GM23338 (cell line): ENCODE data around the gene CHCHD3. TPM values are rescaled to one million over a fixed set of nuclear protein-coding genes. Genes with fewer than 3 reads are reported as not detected.

Experiments
- ATAC-seq: fragments of 200-7000 bp; cut with Tn5 transposase; 3 replicates; pipeline ENCODE4 v1.9.1; 2020
- DNase-seq: peaks from one replicate; pipeline ENCODE4 v3.0.0-alpha.2; 2015; ENCODE audit warnings: low spot score
- H2AFZ ChIP-seq: fragments of 200-600 bp; sonication (generic); 2 replicates; pipeline ENCODE4 v1.8.0; 2016; ENCODE audit warnings: antibody characterized with exemption, mild to moderate bottlenecking, moderate library complexity
- H3F3A ChIP-seq: fragments of 200-600 bp; sonication (generic); replicated peaks from 2 replicates; pipeline ENCODE4 v1.8.0; 2017; ENCODE audit warnings: antibody characterized with exemption, mixed run types, low read depth
- H3K27ac ChIP-seq: fragments of 200-600 bp; sonication (generic); 2 replicates; pipeline ENCODE4 v1.6.1; 2016; ENCODE audit warnings: low read depth
- H3K27me3 ChIP-seq: fragments of 200-600 bp; sonication (generic); 2 replicates; pipeline ENCODE4 v1.8.0; 2016; ENCODE audit warnings: mild to moderate bottlenecking, mixed run types, moderate library complexity; ENCODE audit not compliant: insufficient read depth
- H3K36me3 ChIP-seq: fragments of 200-600 bp; sonication (generic); 2 replicates; pipeline ENCODE4 v1.8.0; 2016; ENCODE audit warnings: mild to moderate bottlenecking; ENCODE audit not compliant: insufficient read depth
- H3K4me1 ChIP-seq: fragments of 200-600 bp; sonication (generic); 2 replicates; pipeline ENCODE4 v1.8.0; 2016; ENCODE audit warnings: mild to moderate bottlenecking, moderate library complexity; ENCODE audit not compliant: insufficient read depth
- H3K4me2 ChIP-seq: fragments of 200-600 bp; sonication (generic); 2 replicates; pipeline ENCODE4 v1.7.1; 2017; ENCODE audit warnings: mixed run types
- H3K4me3 ChIP-seq: fragments of 200-600 bp; sonication (generic); 2 replicates; pipeline ENCODE4 v1.6.1; 2016; ENCODE audit warnings: mixed run types
- H3K79me2 ChIP-seq: fragments of 200-600 bp; sonication (generic); replicated peaks from 2 replicates; pipeline ENCODE4 v1.8.0; 2017; ENCODE audit warnings: mild to moderate bottlenecking; ENCODE audit not compliant: insufficient read depth
- H3K9me2 ChIP-seq: fragments of 200-600 bp; sonication (generic); 2 replicates; pipeline ENCODE4 v1.8.0; 2017; ENCODE audit not compliant: insufficient read depth
- H4K20me1 ChIP-seq: fragments of 200-600 bp; sonication (generic); replicated peaks from 2 replicates; pipeline ENCODE4 v1.8.0; 2017; ENCODE audit warnings: mild to moderate bottlenecking; ENCODE audit not compliant: insufficient read depth
- H3K27ac Mint-ChIP-seq: 2 replicates; pipeline ENCODE4 v1.8.0; 2020; ENCODE audit warnings: inconsistent platforms, mild to moderate bottlenecking, moderate library complexity, mixed read lengths
- H3K27me3 Mint-ChIP-seq: 3 replicates; pipeline ENCODE4 v1.8.0; 2022; ENCODE audit warnings: low read depth, mild to moderate bottlenecking, moderate library complexity, mixed read lengths, inconsistent platforms; ENCODE audit not compliant: insufficient read depth, poor library complexity
- H3K36me3 Mint-ChIP-seq: 3 replicates; pipeline ENCODE4 v1.8.0; 2021; ENCODE audit warnings: low read depth, mild to moderate bottlenecking, inconsistent platforms, moderate library complexity, mixed read lengths
- H3K4me1 Mint-ChIP-seq: 3 replicates; pipeline ENCODE4 v1.8.0; 2020; ENCODE audit warnings: mild to moderate bottlenecking, inconsistent platforms, mixed read lengths
- H3K4me3 Mint-ChIP-seq: 3 replicates; pipeline ENCODE4 v1.8.0; 2021; ENCODE audit warnings: moderate library complexity, mild to moderate bottlenecking, inconsistent platforms, mixed read lengths
- H3K9me3 Mint-ChIP-seq: 3 replicates; pipeline ENCODE4 v1.8.0; 2020; ENCODE audit warnings: moderate library complexity, mild to moderate bottlenecking, inconsistent platforms, mixed read lengths
- CTCF ChIP-seq, 2 experiments: fragments of 200-600 bp in 1 of 2; sonication (generic) in 1 of 2; conservative IDR thresholded peaks; 2 replicates each; pipeline versions ENCODE4 v1.5.1 to v1.6.1; 2016 to 2017; ENCODE audit warnings: antibody characterized with exemption in 2 of 2, low read depth in 2 of 2, mild to moderate bottlenecking in 2 of 2, moderate library complexity in 1 of 2
- ETS1 ChIP-seq: IDR thresholded peaks from 2 replicates; pipeline ENCODE4 v1.6.1; 2016; ENCODE audit warnings: antibody characterized with exemption
- JUNB ChIP-seq: IDR thresholded peaks from one replicate; pipeline ENCODE4 v1.6.1; 2016; ENCODE audit warnings: antibody characterized with exemption; ENCODE audit not compliant: unreplicated experiment
- POLR2AphosphoS5 ChIP-seq: IDR thresholded peaks from 2 replicates; pipeline ENCODE4 v1.6.1; 2016; ENCODE audit warnings: antibody characterized with exemption, low read depth
- ZNF462 ChIP-seq: fragments of 250-450 bp; sonication (Bioruptor Pico); IDR thresholded peaks from 2 replicates; pipeline ENCODE4 v1.5.0; 2020; ENCODE audit warnings: mild to moderate bottlenecking, moderate library complexity
- polyA plus RNA-seq: library from polyadenylated mRNA; unstranded; fragments of >200 nt; fragmentation: Nextera tagmentation; extraction: Ambion mirVana; gene quantifications from 2 replicates; pipeline ENCODE4 v1.2.1, GENCODE V29; 2016
- total RNA-seq: library from RNA; depleted of rRNA; stranded (reverse); fragments of >200 nt; shearing (Covaris generic); gene quantifications from 2 replicates; pipeline ENCODE4 v1.2.3, GENCODE V29; 2014

Gene CHCHD3
- total and polyA plus RNA-seq, 2 experiments from 2014 or later: 107 to 131 TPM

- TF ChIP-seq ZNF462 (CRISPR knock-in tag): no peak
- no peak for TF ChIP-seq POLR2AphosphoS5
- no peak for TF ChIP-seq JUNB
These were observed 66.0 kb downstream of the CHCHD3 start (continued) for GRCh38 chr7:133015888-133016287.

- no peak for DNase-seq
These were observed 70.1 kb downstream of the CHCHD3 start for GRCh38 chr7:133011746-133012145.

More at GRCh38 chr7:133011746-133012145, 70.1 kb downstream of the CHCHD3 start:
- no peaks in the 10 kb centered on the region; the same call in 2 of the 3 replicates for H3K36me3 Mint-ChIP-seq
- Histone ChIP-seq H3F3A (no peaks in the 10 kb centered on the region), H3K79me2 (peaks cover 88% of the 10 kb centered on the region), H2AFZ (no peak overlapping the region), H3K4me1 (peaks cover 8% of the 10 kb centered on the region; the same call in 1 of the 2 replicates), H3K27me3 (no peaks in the 10 kb centered on the region), H3K4me2 (no peak overlapping the region), H3K9me2 (no peaks in the 10 kb centered on the region), H3K4me3 (no peak overlapping the region), H4K20me1 (peaks cover 32% of the 10 kb centered on the region), H3K36me3 (no peaks in the 10 kb centered on the region), H3K27ac (no peak overlapping the region)
- no peak overlapping the region for H3K27ac Mint-ChIP-seq
- H3K27me3 Mint-ChIP-seq: peaks cover 2% of the 10 kb centered on the region
- H3K4me1 Mint-ChIP-seq: peaks cover 26% of the 10 kb centered on the region
- no peak for ATAC-seq
- no peak overlapping the region for H3K4me3 Mint-ChIP-seq
- TF ChIP-seq CTCF (conservative IDR thresholded peaks at IDR 0.05; ENCODE audit: low read depth in 2 of 2) (no peak), ETS1 (no peak), JUNB (no peak)
- no peaks in the 10 kb centered on the region for H3K9me3 Mint-ChIP-seq
